Measurements from ENCODE around the gene ATP8B2. TPM values are rescaled to one million over a fixed set of nuclear protein-coding genes. Genes with fewer than 3 reads are reported as not detected.

ATP8B2 gene
- total RNA-seq, 1 experiment from 2014 or later, result 50.0 TPM

DNA sequence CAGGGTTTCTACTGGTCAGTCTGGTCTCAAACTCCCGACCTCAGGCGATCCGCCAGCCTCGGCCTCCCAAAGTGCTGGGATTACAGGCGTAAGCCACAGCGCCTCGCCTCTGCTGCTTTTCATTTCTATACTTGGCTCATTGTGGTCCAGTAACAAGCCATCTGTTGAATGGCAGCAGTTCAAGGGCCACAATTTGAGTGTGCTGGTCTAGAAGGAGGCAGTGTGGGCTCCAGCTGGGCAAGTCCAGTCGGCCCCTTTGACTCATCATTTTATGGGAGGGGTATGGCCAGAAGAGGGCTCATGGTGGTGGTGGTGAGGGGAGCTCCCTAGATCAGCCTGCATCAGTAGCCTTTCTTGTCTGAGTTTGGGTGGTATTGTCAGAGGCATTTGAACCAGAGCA lies 33.2 kb downstream of the ATP8B2 start:
- DNase-seq (ENCODE audit: low spot score), result no peak
- H3K9me3 Mint-ChIP-seq, result peaks cover 18% of the 10 kb centered on the region
- TF ChIP-seq HMGA2 (CRISPR knock-in tag; IDR thresholded peaks at IDR 0.05), result no peak
- TF ChIP-seq, protein P1, sequence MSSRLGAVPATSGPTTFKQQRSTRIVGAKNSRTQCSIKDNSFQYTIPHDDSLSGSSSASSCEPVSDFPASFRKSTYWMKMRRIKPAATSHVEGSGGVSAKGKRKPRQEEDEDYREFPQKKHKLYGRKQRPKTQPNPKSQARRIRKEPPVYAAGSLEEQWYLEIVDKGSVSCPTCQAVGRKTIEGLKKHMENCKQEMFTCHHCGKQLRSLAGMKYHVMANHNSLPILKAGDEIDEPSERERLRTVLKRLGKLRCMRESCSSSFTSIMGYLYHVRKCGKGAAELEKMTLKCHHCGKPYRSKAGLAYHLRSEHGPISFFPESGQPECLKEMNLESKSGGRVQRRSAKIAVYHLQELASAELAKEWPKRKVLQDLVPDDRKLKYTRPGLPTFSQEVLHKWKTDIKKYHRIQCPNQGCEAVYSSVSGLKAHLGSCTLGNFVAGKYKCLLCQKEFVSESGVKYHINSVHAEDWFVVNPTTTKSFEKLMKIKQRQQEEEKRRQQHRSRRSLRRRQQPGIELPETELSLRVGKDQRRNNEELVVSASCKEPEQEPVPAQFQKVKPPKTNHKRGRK (CRISPR knock-in tag; IDR thresholded peaks at IDR 0.05; ENCODE audit: borderline replicate concordance), result no peak
- no peak for TF ChIP-seq ZNF671 (CRISPR knock-in tag; IDR thresholded peaks at IDR 0.05)
- no peak for TF ChIP-seq SP1 (CRISPR knock-in tag; conservative IDR thresholded peaks at IDR 0.05)
- TF ChIP-seq GTF2I (CRISPR knock-in tag; conservative IDR thresholded peaks at IDR 0.05), result no peak
- TF ChIP-seq, protein P2, sequence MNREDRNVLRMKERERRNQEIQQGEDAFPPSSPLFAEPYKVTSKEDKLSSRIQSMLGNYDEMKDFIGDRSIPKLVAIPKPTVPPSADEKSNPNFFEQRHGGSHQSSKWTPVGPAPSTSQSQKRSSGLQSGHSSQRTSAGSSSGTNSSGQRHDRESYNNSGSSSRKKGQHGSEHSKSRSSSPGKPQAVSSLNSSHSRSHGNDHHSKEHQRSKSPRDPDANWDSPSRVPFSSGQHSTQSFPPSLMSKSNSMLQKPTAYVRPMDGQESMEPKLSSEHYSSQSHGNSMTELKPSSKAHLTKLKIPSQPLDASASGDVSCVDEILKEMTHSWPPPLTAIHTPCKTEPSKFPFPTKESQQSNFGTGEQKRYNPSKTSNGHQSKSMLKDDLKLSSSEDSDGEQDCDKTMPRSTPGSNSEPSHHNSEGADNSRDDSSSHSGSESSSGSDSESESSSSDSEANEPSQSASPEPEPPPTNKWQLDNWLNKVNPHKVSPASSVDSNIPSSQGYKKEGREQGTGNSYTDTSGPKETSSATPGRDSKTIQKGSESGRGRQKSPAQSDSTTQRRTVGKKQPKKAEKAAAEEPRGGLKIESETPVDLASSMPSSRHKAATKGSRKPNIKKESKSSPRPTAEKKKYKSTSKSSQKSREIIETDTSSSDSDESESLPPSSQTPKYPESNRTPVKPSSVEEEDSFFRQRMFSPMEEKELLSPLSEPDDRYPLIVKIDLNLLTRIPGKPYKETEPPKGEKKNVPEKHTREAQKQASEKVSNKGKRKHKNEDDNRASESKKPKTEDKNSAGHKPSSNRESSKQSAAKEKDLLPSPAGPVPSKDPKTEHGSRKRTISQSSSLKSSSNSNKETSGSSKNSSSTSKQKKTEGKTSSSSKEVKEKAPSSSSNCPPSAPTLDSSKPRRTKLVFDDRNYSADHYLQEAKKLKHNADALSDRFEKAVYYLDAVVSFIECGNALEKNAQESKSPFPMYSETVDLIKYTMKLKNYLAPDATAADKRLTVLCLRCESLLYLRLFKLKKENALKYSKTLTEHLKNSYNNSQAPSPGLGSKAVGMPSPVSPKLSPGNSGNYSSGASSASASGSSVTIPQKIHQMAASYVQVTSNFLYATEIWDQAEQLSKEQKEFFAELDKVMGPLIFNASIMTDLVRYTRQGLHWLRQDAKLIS (CRISPR knock-in tag; IDR thresholded peaks at IDR 0.05; ENCODE audit: borderline replicate concordance), result no peak
- TF ChIP-seq, protein P3, sequence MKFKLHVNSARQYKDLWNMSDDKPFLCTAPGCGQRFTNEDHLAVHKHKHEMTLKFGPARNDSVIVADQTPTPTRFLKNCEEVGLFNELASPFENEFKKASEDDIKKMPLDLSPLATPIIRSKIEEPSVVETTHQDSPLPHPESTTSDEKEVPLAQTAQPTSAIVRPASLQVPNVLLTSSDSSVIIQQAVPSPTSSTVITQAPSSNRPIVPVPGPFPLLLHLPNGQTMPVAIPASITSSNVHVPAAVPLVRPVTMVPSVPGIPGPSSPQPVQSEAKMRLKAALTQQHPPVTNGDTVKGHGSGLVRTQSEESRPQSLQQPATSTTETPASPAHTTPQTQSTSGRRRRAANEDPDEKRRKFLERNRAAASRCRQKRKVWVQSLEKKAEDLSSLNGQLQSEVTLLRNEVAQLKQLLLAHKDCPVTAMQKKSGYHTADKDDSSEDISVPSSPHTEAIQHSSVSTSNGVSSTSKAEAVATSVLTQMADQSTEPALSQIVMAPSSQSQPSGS (CRISPR knock-in tag; IDR thresholded peaks at IDR 0.05; ENCODE audit: borderline replicate concordance, low read depth), result no peak
- TF ChIP-seq JUN (CRISPR knock-in tag; IDR thresholded peaks at IDR 0.05), result no peak
- no peak for TF ChIP-seq SOX15 (CRISPR knock-in tag; IDR thresholded peaks at IDR 0.05)
- TF ChIP-seq GABPB1 (CRISPR knock-in tag; IDR thresholded peaks at IDR 0.05), result no peak
- no peak for TF ChIP-seq CBFB (CRISPR knock-in tag; IDR thresholded peaks at IDR 0.05; ENCODE audit: low read depth)
- no peak for TF ChIP-seq TEAD1 (CRISPR knock-in tag; IDR thresholded peaks at IDR 0.05)
- TF ChIP-seq, protein P4, sequence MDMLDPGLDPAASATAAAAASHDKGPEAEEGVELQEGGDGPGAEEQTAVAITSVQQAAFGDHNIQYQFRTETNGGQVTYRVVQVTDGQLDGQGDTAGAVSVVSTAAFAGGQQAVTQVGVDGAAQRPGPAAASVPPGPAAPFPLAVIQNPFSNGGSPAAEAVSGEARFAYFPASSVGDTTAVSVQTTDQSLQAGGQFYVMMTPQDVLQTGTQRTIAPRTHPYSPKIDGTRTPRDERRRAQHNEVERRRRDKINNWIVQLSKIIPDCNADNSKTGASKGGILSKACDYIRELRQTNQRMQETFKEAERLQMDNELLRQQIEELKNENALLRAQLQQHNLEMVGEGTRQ (CRISPR knock-in tag; IDR thresholded peaks at IDR 0.05), result no peak
- no peak for TF ChIP-seq PREB (CRISPR knock-in tag; IDR thresholded peaks at IDR 0.05; ENCODE audit: borderline replicate concordance)
- TF ChIP-seq ZNF219 (CRISPR knock-in tag; IDR thresholded peaks at IDR 0.05; ENCODE audit: borderline replicate concordance), result no peak
- TF ChIP-seq, protein P5, sequence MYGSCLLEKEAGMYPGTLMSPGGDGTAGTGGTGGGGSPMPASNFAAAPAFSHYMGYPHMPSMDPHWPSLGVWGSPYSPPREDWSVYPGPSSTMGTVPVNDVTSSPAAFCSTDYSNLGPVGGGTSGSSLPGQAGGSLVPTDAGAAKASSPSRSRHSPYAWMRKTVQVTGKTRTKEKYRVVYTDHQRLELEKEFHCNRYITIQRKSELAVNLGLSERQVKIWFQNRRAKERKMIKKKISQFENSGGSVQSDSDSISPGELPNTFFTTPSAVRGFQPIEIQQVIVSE (CRISPR knock-in tag; IDR thresholded peaks at IDR 0.05; ENCODE audit: borderline replicate concordance), result no peak
- TF ChIP-seq, protein P6, sequence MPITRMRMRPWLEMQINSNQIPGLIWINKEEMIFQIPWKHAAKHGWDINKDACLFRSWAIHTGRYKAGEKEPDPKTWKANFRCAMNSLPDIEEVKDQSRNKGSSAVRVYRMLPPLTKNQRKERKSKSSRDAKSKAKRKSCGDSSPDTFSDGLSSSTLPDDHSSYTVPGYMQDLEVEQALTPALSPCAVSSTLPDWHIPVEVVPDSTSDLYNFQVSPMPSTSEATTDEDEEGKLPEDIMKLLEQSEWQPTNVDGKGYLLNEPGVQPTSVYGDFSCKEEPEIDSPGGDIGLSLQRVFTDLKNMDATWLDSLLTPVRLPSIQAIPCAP (CRISPR knock-in tag; IDR thresholded peaks at IDR 0.05), result no peak
- TF ChIP-seq ZSCAN18 (CRISPR knock-in tag; IDR thresholded peaks at IDR 0.05), result no peak
- no peak for TF ChIP-seq ATF6 (CRISPR knock-in tag; IDR thresholded peaks at IDR 0.05)
- no peak for TF ChIP-seq FOXK1 (CRISPR knock-in tag; IDR thresholded peaks at IDR 0.05)
- ATAC-seq, result no peak
- ChIA-PET POLR2A (no interaction called here), CTCF (no interaction called here)
- peaks cover 16% of the 10 kb centered on the region for H3K4me1 Mint-ChIP-seq
- no peak overlapping the region for H3K27ac Mint-ChIP-seq
- H3K4me3 Mint-ChIP-seq, result no peak overlapping the region
- peaks cover 10% of the 10 kb centered on the region for H3K27me3 Mint-ChIP-seq (ENCODE audit: low read depth)
- H3K36me3 Mint-ChIP-seq, result 0 out of 2 replicates have a peak, but pooled peaks cover 5% of the 10 kb centered on the region

Measured in WTC11 (cell line).